Stimulated activated CD4-positive, alpha-beta T cell treated with anti-CD3 and anti-CD28 coated beads, Interleukin-4, amount 100 ng/mL, for 48 hours (primary cell): Measurements from ENCODE around the gene ZFPL1.

ENCODE experiments used
- DNase-seq, 2 donors: peaks; one replicate each; pipeline ENCODE4 v3.0.0-alpha.2; 2020; ENCODE audit warnings: low read depth in 2 of 2

The ZFPL1 gene

GRCh38 chr11:65059959-65060824 is 23.8 kb upstream of the ZFPL1 start:
- DNase-seq = no peak

- no peak for DNase-seq
These were observed 23.1 kb upstream of the ZFPL1 start for GRCh38 chr11:65060913-65061408.

- DNase-seq = no peak
These were observed 20.5 kb upstream of the ZFPL1 start for GRCh38 chr11:65063532-65063931.

- no peak for DNase-seq
These were observed 19.2 kb upstream of the ZFPL1 start for GRCh38 chr11:65064847-65065240.

GRCh38 chr11:65065851-65066250 is 18.2 kb upstream of the ZFPL1 start:
- no peak for DNase-seq

GRCh38 chr11:65066315-65066714 is 17.7 kb upstream of the ZFPL1 start:
- no peak for DNase-seq

GRCh38 chr11:65066805-65067291 is 17.2 kb upstream of the ZFPL1 start:
- no peak for DNase-seq

GRCh38 chr11:65067446-65067845 is 16.6 kb upstream of the ZFPL1 start:
- DNase-seq = no peak

- no peak for DNase-seq
These were observed 14.8 kb upstream of the ZFPL1 start for GRCh38 chr11:65069217-65069616.

- DNase-seq = no peak
These were observed 12.0 kb upstream of the ZFPL1 start for GRCh38 chr11:65071907-65072630.

GRCh38 chr11:65072631-65072966 is 11.4 kb upstream of the ZFPL1 start:
- no peak for DNase-seq

- no peak for DNase-seq
These were observed 6.6 kb upstream of the ZFPL1 start for GRCh38 chr11:65077451-65077850.

- DNase-seq = peak; percentile 55 to 57
These were observed 5.9 kb upstream of the ZFPL1 start for GRCh38 chr11:65078151-65078550.

- DNase-seq = no peak
These were observed 5.2 kb upstream of the ZFPL1 start for GRCh38 chr11:65078786-65079342.

- DNase-seq = no peak
These were observed 738 bp upstream of the ZFPL1 start for GRCh38 chr11:65083134-65083833.

GRCh38 chr11:65084598-65085375 is 765 bp downstream of the ZFPL1 start:
- DNase-seq = no peak

GRCh38 chr11:65085446-65085845 is 1.4 kb downstream of the ZFPL1 start:
- DNase-seq = no peak

- no peak for DNase-seq
These were observed 2.8 kb downstream of the ZFPL1 start for GRCh38 chr11:65086809-65087208.

GRCh38 chr11:65087216-65087615 is 3.2 kb downstream of the ZFPL1 start:
- no peak for DNase-seq

GRCh38 chr11:65087827-65088226 is 3.8 kb downstream of the ZFPL1 start:
- no peak for DNase-seq

GRCh38 chr11:65089621-65090020 is 5.6 kb downstream of the ZFPL1 start:
- no peak for DNase-seq
